Neutrophil (primary cell): Measurements from ENCODE around the gene THBS2.

Experiments
- H3K27ac ChIP-seq: fragments of 200-600 bp; sonication (generic); 2 replicates; pipeline ENCODE4 v1.5.1; 2016; ENCODE audit warnings: mild to moderate bottlenecking, moderate library complexity
- H3K27me3 ChIP-seq: fragments of 200-600 bp; sonication (generic); 2 replicates; pipeline ENCODE4 v1.6.0; 2016; ENCODE audit warnings: mild to moderate bottlenecking
- H3K36me3 ChIP-seq: fragments of 200-600 bp; sonication (generic); 2 replicates; pipeline ENCODE4 v1.5.1; 2017
- H3K4me1 ChIP-seq, 2 experiments: fragments of 200-600 bp in 1 of 2; sonication (generic) in 1 of 2; 1 replicate in 1 of 2; 2 replicates in 1 of 2; pipeline versions ENCODE4 v1.5.1 to v1.6.1; 2013 to 2016; ENCODE audit warnings: low read depth in 1 of 2, low read length in 1 of 2, mild to moderate bottlenecking in 1 of 2, moderate library complexity in 1 of 2; ENCODE audit not compliant: control insufficient read depth in 1 of 2, insufficient read depth in 1 of 2
- H3K4me3 ChIP-seq, 2 experiments: fragments of 200-600 bp in 1 of 2; sonication (generic) in 1 of 2; 1 replicate in 1 of 2; 2 replicates in 1 of 2; pipeline ENCODE4 v1.5.1; 2013 to 2016; ENCODE audit warnings: low read depth in 1 of 2, low read length in 1 of 2, mild to moderate bottlenecking in 1 of 2, moderate library complexity in 1 of 2
- H3K9me3 ChIP-seq: fragments of 200-600 bp; sonication (generic); 2 replicates; pipeline ENCODE4 v1.5.1; 2016
- TF ChIP-seq, protein P1 (sequence below): fragments of 200-600 bp; sonication (generic); IDR thresholded peaks from 2 replicates; pipeline ENCODE4 v1.5.1; 2016; ENCODE audit warnings: antibody characterized with exemption

The THBS2 gene

DNA sequence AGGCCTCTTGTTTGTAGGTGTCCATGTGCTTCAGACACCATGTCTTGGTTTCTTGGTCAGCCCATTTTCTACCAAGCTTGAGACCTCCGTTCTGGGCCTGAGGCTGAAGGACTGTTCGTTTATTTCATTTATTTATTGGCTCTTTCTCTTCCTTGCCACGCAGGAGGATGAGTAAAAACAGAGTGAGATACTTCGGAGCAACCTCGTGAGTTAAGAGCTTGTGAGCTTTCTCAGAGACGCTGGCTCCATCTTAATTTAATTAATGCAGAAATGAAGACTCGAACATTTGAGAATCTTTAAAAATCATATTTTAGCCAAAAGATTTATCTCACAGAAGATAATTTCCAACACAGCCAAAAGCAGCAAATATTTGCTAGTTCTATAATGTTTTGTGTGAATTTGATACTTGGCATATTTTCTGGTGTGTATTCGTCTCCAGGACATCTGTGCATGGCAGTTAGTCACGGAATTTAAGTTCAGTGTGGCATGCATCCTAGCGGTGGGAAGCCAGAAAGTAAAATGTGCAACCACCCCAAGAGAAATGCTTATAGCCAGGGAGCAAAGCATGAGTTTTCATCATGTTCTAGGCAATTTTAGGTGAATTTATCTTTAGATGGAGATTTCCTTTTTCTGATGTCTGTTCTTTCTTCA, 76.0 kb downstream of the THBS2 start:
- H3K9me3 ChIP-seq: no peaks in the 10 kb centered on the region
- no peak overlapping the region for H3K27ac ChIP-seq
- H3K36me3 ChIP-seq: no peaks in the 10 kb centered on the region
- H3K27me3 ChIP-seq: no peaks in the 10 kb centered on the region
- no peak overlapping the region for H3K4me3 ChIP-seq
- TF ChIP-seq, protein P1, sequence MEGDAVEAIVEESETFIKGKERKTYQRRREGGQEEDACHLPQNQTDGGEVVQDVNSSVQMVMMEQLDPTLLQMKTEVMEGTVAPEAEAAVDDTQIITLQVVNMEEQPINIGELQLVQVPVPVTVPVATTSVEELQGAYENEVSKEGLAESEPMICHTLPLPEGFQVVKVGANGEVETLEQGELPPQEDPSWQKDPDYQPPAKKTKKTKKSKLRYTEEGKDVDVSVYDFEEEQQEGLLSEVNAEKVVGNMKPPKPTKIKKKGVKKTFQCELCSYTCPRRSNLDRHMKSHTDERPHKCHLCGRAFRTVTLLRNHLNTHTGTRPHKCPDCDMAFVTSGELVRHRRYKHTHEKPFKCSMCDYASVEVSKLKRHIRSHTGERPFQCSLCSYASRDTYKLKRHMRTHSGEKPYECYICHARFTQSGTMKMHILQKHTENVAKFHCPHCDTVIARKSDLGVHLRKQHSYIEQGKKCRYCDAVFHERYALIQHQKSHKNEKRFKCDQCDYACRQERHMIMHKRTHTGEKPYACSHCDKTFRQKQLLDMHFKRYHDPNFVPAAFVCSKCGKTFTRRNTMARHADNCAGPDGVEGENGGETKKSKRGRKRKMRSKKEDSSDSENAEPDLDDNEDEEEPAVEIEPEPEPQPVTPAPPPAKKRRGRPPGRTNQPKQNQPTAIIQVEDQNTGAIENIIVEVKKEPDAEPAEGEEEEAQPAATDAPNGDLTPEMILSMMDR: no peak
- peaks cover 0 to under 1% of the 10 kb centered on the region in 2 experiments for H3K4me1 ChIP-seq

GRCh38 chr6:169176361-169176991, 77.2 kb downstream of the THBS2 start:
- no peaks in the 10 kb centered on the region for H3K27me3 ChIP-seq
- H3K36me3 ChIP-seq: no peaks in the 10 kb centered on the region
- no peak overlapping the region for H3K27ac ChIP-seq
- peaks cover 0 to 3% of the 10 kb centered on the region in 2 experiments for H3K4me1 ChIP-seq
- TF ChIP-seq, protein P1: no peak
- H3K4me3 ChIP-seq: no peak overlapping the region
- H3K9me3 ChIP-seq: no peaks in the 10 kb centered on the region

DNA sequence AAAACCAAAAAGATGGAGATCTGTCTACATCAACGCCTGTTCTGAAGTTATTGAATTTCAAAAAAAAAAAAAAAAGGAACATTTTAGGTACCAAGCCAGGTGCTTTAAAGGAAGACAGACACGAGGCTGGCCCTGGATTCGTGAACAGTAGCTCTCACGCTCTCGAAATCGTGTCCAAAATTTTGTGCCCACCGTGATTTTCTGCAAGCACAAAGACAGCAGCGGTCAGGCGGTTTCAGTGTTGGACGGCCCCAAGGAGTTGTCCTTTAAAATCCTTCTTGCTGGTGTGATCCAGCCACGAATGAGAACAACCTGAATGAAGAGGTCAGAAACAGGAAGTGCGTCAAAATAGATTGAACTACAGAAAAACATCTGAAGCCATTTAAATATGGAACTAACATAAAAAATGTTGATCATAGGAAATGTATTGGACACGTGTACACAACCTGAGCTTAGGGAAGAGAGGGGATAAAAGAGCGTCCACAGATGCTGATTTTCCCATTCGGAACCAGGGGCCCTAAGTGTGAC, 78.2 kb downstream of the THBS2 start:
- no peak overlapping the region for H3K27ac ChIP-seq
- no peaks in the 10 kb centered on the region for H3K36me3 ChIP-seq
- H3K4me1 ChIP-seq: peaks cover 0 to 3% of the 10 kb centered on the region in 2 experiments
- no peak overlapping the region for H3K4me3 ChIP-seq
- no peaks in the 10 kb centered on the region for H3K27me3 ChIP-seq
- H3K9me3 ChIP-seq: no peaks in the 10 kb centered on the region
- TF ChIP-seq, protein P1: no peak

DNA sequence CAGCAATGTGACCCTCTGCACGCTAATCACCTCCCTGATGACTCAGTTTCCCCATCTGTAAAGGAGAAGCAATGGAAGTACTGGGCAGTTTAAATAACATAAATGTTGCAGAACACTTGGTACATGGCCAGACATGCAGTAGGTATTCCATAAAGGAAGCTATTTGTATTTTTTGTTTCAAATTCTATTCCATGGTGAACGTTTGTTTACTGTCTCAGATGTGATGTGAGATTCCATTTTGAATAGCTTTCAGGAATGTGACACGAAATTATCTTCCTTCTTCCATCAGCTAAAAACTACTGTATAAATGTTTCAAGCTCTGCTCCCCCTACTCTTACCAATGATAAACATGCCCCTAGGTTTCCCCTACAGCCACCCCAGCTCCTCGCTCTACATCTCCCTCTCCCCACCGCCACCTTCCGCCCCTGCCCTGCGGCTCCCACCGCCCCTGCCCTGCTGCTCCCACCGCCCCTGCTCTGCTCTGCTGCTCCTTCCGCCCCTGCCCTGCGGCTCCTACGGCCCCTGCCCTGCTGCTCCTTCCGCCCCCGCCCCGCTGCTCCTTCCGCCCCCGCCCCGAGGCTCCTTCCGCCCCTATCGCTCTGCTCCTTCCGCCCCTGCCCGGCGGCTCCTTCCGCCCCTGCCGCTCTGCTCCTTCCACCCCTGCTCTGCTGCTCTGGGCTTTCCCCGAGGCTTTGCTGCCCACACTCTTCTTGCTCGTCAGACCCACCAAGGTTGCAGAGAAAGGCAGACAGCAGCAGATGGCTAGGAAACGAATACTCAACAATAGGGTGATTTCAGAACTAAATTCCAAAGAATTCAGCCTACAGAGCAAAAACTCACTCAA, 78.9 kb downstream of the THBS2 start:
- Histone ChIP-seq H3K27me3 (no peaks in the 10 kb centered on the region), H3K9me3 (no peaks in the 10 kb centered on the region), H3K27ac (no peak overlapping the region), H3K4me1 (peaks cover 0 to 3% of the 10 kb centered on the region in 2 experiments), H3K36me3 (no peaks in the 10 kb centered on the region), H3K4me3 (no peak overlapping the region)
- TF ChIP-seq, protein P1: no peak

GRCh38 chr6:169173532-169174268, 79.9 kb downstream of the THBS2 start:
- Histone ChIP-seq H3K4me3 (no peak overlapping the region), H3K4me1 (peaks cover 0 to 3% of the 10 kb centered on the region in 2 experiments), H3K36me3 (no peaks in the 10 kb centered on the region), H3K27me3 (no peaks in the 10 kb centered on the region), H3K27ac (no peak overlapping the region), H3K9me3 (no peaks in the 10 kb centered on the region)
- TF ChIP-seq, protein P1: no peak
